Fibroblast of skin of back (primary cell): ENCODE results near the gene TNC.
A peak's percentile ranks its signal among the peaks of the same experiment; 100 is the strongest.

Experiments
- DNase-seq: peaks from one replicate; pipeline ENCODE4 v3.0.0-alpha.2; 2013

The TNC gene

GRCh38 chr9:115098226-115098965 lies 19.6 kb downstream of the TNC start:
- peak; percentile 78 for DNase-seq

DNA sequence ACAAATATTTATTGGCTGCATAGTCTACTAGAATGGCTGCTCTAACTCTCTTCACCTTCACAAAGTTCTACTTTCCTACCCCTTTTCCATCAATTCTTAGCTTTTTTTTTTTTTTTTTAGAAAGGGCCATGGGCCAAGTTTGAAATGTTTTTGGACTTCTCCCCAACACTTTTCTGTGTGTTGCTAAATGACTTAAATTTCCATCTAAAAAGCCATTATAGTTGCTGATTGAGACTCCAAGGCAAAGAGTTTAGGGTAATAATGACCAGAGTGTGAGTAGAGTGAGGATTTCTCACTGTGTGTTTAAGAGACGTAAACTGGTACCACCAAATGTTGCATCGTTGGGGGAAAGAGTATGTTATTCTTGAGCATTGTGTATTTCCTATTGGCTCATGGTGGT lies 24.4 kb downstream of the TNC start:
- DNase-seq: no peak

DNA sequence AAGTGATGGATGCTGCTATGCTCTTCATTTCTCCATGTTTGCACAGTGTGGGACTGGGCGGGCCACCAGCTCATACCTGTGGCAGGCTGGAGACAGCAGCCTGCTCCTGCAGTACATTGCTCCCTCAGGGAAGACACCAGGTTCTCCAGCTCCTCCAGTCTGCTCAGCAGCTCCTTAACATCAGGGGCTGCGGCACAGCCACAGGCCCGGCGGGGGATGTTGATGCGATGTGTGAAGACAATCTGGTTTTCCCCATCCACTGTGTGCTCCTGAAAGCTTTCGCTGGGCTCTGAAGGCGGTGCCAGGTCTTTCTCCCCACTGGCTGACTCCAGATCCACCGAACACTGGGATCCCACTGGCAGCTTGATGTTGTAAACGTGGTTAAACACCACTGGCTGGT lies 27.5 kb downstream of the TNC start:
- DNase-seq: no peak

- DNase-seq: no peak
Measured at GRCh38 chr9:115088860-115089259, 29.1 kb downstream of the TNC start.

DNA sequence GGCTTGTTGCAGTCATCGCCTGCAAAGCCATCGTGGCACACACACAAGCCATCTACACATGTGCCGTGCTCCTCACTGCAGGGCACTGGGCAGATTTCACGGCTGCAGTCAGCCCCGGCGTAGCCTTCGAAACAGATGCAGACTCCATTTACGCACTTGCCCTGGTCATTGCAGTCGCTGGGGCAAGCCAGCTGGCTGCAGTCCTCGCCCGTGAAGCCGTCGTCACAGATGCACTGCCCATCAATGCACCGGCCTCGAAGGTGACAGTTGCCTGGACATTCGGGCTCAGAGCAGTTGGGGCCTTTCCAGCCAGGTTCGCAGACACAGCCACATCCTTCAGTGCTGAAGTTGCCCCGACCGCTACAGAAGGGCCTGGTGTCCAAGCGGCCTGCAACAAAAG lies 31.1 kb downstream of the TNC start:
- DNase-seq: no peak

GRCh38 chr9:115086461-115086860 lies 31.5 kb downstream of the TNC start:
- DNase-seq: no peak

DNA sequence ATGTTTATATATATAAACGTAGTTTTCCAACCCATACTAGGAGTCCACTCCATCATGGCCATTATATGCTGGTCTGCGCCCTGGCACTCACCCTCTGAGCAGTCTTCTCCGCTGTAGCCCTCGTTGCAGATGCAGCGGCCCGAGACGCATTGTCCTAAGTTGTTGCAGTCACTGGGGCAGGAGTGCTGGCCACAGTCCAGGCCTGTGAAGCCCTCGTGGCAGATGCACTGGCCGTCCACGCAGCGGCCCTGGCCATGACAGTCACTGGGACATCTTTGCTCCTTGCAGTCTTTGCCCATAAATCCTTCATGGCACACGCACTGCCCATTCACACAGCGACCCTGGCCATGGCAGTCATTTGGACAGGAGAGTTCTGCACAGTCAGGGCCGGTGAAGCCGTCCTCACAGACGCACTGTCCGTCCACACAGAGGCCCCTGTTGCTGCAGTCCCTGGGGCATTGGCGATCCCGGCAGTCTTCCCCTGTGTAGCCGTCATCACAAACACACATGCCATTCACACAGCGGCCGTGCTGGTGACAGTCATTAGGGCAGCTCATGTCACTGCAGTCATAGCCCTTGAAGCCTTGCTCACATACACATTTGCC lies 32.1 kb downstream of the TNC start:
- no peak for DNase-seq

DNA sequence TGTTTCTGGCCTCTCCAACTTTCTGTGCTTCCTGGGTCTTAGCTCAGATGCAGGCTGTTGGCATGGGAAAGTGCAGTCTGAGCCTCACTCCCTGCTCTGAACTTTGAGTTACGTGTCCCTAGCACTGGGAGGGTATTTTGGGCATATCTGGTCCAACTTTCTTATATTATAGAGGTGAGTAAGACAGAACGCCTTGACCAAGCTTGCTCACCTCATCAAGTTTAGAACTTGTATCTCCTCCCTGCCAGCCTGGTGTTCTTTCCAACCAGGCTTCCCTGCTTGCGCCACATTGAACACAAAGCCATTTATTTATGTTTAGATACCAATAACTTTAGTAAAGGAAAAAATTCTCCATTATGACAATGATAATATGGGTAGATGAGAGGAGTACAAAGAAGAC lies 33.2 kb downstream of the TNC start:
- no peak for DNase-seq

- DNase-seq: no peak
Measured at GRCh38 chr9:115084157-115084556, 33.8 kb downstream of the TNC start.

- no peak for DNase-seq
Measured at GRCh38 chr9:115080242-115080641, 37.7 kb downstream of the TNC start.

DNA sequence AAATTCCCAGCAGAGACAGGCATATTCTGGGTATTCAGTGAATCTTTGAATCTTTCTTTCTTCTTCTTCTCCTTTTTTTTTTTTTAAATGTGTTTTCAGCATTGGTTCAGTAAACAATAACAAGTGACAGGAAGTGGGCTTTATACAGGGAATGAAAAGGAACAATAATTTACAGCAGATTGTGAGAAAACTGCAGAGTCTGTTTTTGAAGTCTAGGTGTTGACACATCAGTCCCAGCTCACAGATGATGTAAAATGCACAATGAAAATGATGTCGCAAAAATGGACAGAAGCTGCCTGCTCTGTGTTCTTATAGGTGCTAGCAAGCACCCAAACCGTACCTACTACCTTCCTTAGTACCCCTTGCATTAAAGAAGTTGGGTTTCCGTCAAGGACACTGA lies 38.8 kb downstream of the TNC start:
- DNase-seq: no peak

- DNase-seq: no peak
Measured at GRCh38 chr9:115073456-115073855, 44.5 kb downstream of the TNC start.

GRCh38 chr9:115071176-115071575 lies 46.8 kb downstream of the TNC start:
- peak; percentile 67 for DNase-seq

GRCh38 chr9:115069771-115070170 lies 48.2 kb downstream of the TNC start:
- DNase-seq: no peak

GRCh38 chr9:115069302-115069701 lies 48.7 kb downstream of the TNC start:
- no peak for DNase-seq

GRCh38 chr9:115068031-115068430 lies 49.9 kb downstream of the TNC start:
- no peak for DNase-seq

- DNase-seq: peak; percentile 72
Measured at GRCh38 chr9:115063058-115063845, 54.7 kb downstream of the TNC start.

DNA sequence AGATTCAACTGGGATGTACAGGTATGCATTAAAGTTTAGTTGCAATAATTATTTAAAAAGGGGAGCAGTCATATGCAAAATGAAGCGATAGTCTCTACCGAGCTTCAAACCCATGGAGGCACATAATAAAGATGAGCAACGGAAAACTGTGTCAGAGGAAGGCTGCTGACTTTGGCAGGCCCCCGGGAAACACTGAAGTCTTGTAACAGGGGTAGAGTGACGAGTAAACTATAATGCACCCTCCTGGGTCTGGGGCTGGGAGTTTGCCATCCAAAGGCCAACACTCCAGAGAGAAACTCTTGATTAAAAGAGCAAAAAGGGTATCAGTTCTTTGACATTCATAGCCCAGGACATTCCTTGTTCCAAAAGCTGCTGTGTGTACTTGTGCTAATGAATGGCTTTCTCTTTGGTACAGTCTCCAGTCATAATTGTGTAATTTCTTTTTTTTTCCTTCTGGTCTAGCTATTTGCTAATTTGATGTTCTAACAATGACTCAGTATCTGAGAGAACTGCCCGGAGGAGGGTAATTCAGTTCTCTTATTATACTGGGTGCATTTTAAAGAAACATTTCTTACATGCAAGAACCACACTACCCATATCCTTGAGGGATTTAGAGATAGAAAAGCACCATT lies 59.2 kb downstream of the TNC start:
- DNase-seq: peak; percentile 69

- no peak for DNase-seq
Measured at GRCh38 chr9:115058175-115058574, 59.8 kb downstream of the TNC start.

GRCh38 chr9:115057559-115057958 lies 60.4 kb downstream of the TNC start:
- DNase-seq: no peak

GRCh38 chr9:115050002-115050490 lies 67.9 kb downstream of the TNC start:
- DNase-seq: no peak

DNA sequence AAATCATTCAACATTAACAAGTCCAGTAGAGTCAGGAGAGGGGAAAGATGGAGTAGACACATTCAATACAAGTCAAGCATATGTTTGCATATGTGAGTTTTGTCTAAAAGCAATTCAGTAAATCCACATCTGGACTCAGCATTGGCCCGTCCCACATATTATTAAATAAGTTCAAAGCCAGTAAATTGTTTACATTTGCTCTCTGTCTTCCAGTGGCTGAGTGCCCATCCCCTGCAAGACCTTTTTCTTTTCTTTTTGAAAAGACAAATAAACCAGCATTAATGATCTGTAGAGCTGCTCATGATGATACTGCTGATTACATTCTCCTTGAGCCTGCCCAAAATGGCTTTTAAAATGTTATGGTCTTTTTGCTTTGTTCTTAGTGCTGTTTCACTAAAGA lies 71.1 kb downstream of the TNC start:
- DNase-seq: no peak

DNA sequence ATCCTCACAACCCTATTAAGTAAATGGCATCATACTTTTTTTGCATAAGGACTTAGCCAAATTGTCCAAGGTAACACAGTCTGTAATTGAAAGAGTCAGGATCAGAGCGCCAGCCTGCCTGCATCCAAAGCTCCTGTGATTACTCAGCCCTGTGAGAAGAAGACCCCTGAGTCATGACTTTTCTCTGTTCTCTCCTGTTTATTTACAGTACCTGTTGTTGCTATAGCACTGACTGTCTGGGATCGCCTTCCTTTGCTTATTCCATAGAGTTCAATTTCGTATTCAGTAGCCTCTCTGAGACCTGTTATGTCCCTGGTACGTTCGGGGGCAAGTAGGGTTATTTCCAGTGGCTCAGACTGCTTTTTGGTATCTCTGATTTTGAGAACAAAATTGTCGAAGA lies 71.8 kb downstream of the TNC start:
- DNase-seq: no peak
